Smooth muscle cell (in vitro differentiated cells): ENCODE results near the gene GOLGA3. TPM values are rescaled to one million over a fixed set of nuclear protein-coding genes. Genes with fewer than 3 reads are reported as not detected.
"Not testable (repeated sequence)": the region's sequence is repeated elsewhere in the genome, so short reads cannot be mapped to it uniquely, and the experiment has no call there.

Source experiments
- DNase-seq: peaks from one replicate; lab custom pipeline; 2025; ENCODE audit not compliant: unreplicated experiment; lab: John Stamatoyannopoulos, UW
- H2AFZ ChIP-seq: fragments of 200-600 bp; sonication (generic); 2 replicates; pipeline ENCODE4 v1.6.0; 2016; ENCODE audit warnings: antibody characterized with exemption, low read depth, mild to moderate bottlenecking
- H3F3A ChIP-seq: fragments of 200-600 bp; sonication (generic); 2 replicates; pipeline ENCODE4 v1.6.0; 2017; ENCODE audit warnings: antibody characterized with exemption, low read depth
- H3K27ac ChIP-seq: fragments of 200-600 bp; sonication (generic); 2 replicates; pipeline ENCODE4 v1.5.1; 2016; ENCODE audit warnings: low read depth, mild to moderate bottlenecking
- H3K27me3 ChIP-seq: fragments of 200-600 bp; sonication (generic); 2 replicates; pipeline ENCODE4 v1.6.1; 2016; ENCODE audit warnings: low read depth, mild to moderate bottlenecking
- H3K36me3 ChIP-seq: fragments of 200-600 bp; sonication (generic); 2 replicates; pipeline ENCODE4 v1.5.1; 2016; ENCODE audit warnings: low read depth
- H3K4me1 ChIP-seq: fragments of 200-600 bp; sonication (generic); 2 replicates; pipeline ENCODE4 v1.5.1; 2016; ENCODE audit warnings: low read depth
- H3K4me2 ChIP-seq: fragments of 200-600 bp; sonication (generic); 2 replicates; pipeline ENCODE4 v1.6.0; 2016; ENCODE audit warnings: mild to moderate bottlenecking
- H3K4me3 ChIP-seq: fragments of 200-600 bp; sonication (generic); 2 replicates; pipeline ENCODE4 v1.5.1; 2016; ENCODE audit warnings: mild to moderate bottlenecking
- H3K79me2 ChIP-seq: fragments of 200-600 bp; sonication (generic); 2 replicates; pipeline ENCODE4 v1.6.0; 2016; ENCODE audit warnings: low read depth, mild to moderate bottlenecking
- H3K9ac ChIP-seq: fragments of 200-600 bp; sonication (generic); 2 replicates; pipeline ENCODE4 v1.6.0; 2016; ENCODE audit warnings: low read depth
- H3K9me3 ChIP-seq: fragments of 200-600 bp; sonication (generic); replicated peaks from 2 replicates; pipeline ENCODE4 v1.5.1; 2016; ENCODE audit warnings: low read depth
- H4K20me1 ChIP-seq: fragments of 200-600 bp; sonication (generic); 2 replicates; pipeline ENCODE4 v1.6.0; 2016; ENCODE audit warnings: low read depth
- CTCF ChIP-seq: fragments of 200-600 bp; sonication (generic); IDR thresholded peaks from 2 replicates; pipeline ENCODE4 v1.5.1; 2017; ENCODE audit warnings: borderline replicate concordance, mild to moderate bottlenecking, antibody characterized with exemption; ENCODE audit not compliant: insufficient read depth, poor library complexity, severe bottlenecking
- WGBS: methylation state at CpG from one replicate; pipeline ENCODE4 v1.1.7; 2016; ENCODE audit warnings: low lambda C conversion rate; 5-methylcytosine and 5-hydroxymethylcytosine counted together
- polyA plus RNA-seq: library from polyadenylated mRNA; unstranded; fragments of >200 nt; fragmentation: Nextera tagmentation; extraction: Ambion mirVana; gene quantifications from 2 replicates; pipeline ENCODE4 v1.2.1, GENCODE V29; 2016
- total RNA-seq: library from RNA; depleted of rRNA; stranded (reverse); fragments of >200 nt; gene quantifications from 2 replicates; pipeline ENCODE4 v1.2.3, GENCODE V29; 2014

GOLGA3 gene
- total and polyA plus RNA-seq, 2 experiments from 2014 or later, result 25.1 to 34.5 TPM

- no peaks in the 10 kb centered on the region for H3F3A ChIP-seq
- H3K36me3 ChIP-seq, result peaks cover 8% of the 10 kb centered on the region
- H3K27me3 ChIP-seq, result no peaks in the 10 kb centered on the region
- H2AFZ ChIP-seq, result no peak overlapping the region
- no peak overlapping the region for H3K27ac ChIP-seq
- WGBS, result 95% methylated on average over 17 of the region's 17 CpGs
- no peak overlapping the region for H3K4me3 ChIP-seq
- no peaks in the 10 kb centered on the region for H3K4me1 ChIP-seq
- H3K9ac ChIP-seq, result no peak overlapping the region
- H3K79me2 ChIP-seq, result no peaks in the 10 kb centered on the region
- no peak for TF ChIP-seq CTCF
- no peaks in the 10 kb centered on the region for H4K20me1 ChIP-seq
- no peak for DNase-seq
- no peak overlapping the region for H3K4me2 ChIP-seq
- H3K9me3 ChIP-seq, result no peaks in the 10 kb centered on the region
Observed at GRCh38 chr12:132856581-132856980, 27.9 kb upstream of the GOLGA3 start.

GRCh38 chr12:132855211-132855610 is 26.5 kb upstream of the GOLGA3 start:
- H3K79me2 ChIP-seq, H3K27ac ChIP-seq, H3K27me3 ChIP-seq, H3K4me2 ChIP-seq, H4K20me1 ChIP-seq, H3K9ac ChIP-seq, H3K4me3 ChIP-seq, H2AFZ ChIP-seq, H3K4me1 ChIP-seq, H3K9me3 ChIP-seq, H3F3A ChIP-seq, DNase-seq: not testable (repeated sequence)
- peaks cover 11% of the 10 kb centered on the region for H3K36me3 ChIP-seq
- WGBS, result 100% methylated on average over 14 of the region's 14 CpGs

GRCh38 chr12:132853285-132854092 is 24.8 kb upstream of the GOLGA3 start:
- TF ChIP-seq CTCF, result no peak
- Histone ChIP-seq H4K20me1 (no peaks in the 10 kb centered on the region), H3K79me2 (no peaks in the 10 kb centered on the region), H3K4me1 (no peaks in the 10 kb centered on the region), H3K9ac (no peak overlapping the region), H3K36me3 (peaks cover 11% of the 10 kb centered on the region), H3K4me3 (no peak overlapping the region), H3K27me3 (no peaks in the 10 kb centered on the region), H3K4me2 (no peak overlapping the region), H2AFZ (no peak overlapping the region), H3K27ac (no peak overlapping the region), H3K9me3 (no peaks in the 10 kb centered on the region), H3F3A (no peaks in the 10 kb centered on the region)
- DNase-seq, result no peak
- 97% methylated on average over 42 of the region's 51 CpGs for WGBS

GRCh38 chr12:132852496-132852895 is 23.8 kb upstream of the GOLGA3 start:
- Histone ChIP-seq H3K79me2 (no peaks in the 10 kb centered on the region), H3K4me1 (no peaks in the 10 kb centered on the region), H3K9ac (no peak overlapping the region), H3K4me3 (no peak overlapping the region), H3K27me3 (no peaks in the 10 kb centered on the region), H3F3A (no peaks in the 10 kb centered on the region), H3K9me3 (no peaks in the 10 kb centered on the region), H2AFZ (no peak overlapping the region), H4K20me1 (no peaks in the 10 kb centered on the region), H3K4me2 (no peak overlapping the region), H3K27ac (no peak overlapping the region), H3K36me3 (peaks cover 13% of the 10 kb centered on the region)
- no peak for DNase-seq
- no peak for TF ChIP-seq CTCF
- WGBS, result 94% methylated on average over 12 of the region's 12 CpGs
